ENCODE results near the gene MOCS1. TPM values are rescaled to one million over a fixed set of nuclear protein-coding genes. Genes with fewer than 3 reads are reported as not detected.

The MOCS1 gene
- total and polyA plus RNA-seq, 9 of the 15 experiments (the other 6 are each of a cell fraction or from before 2014, with no cell fraction given) = 0.69 to 12.7 (median 8.7) TPM

DNA sequence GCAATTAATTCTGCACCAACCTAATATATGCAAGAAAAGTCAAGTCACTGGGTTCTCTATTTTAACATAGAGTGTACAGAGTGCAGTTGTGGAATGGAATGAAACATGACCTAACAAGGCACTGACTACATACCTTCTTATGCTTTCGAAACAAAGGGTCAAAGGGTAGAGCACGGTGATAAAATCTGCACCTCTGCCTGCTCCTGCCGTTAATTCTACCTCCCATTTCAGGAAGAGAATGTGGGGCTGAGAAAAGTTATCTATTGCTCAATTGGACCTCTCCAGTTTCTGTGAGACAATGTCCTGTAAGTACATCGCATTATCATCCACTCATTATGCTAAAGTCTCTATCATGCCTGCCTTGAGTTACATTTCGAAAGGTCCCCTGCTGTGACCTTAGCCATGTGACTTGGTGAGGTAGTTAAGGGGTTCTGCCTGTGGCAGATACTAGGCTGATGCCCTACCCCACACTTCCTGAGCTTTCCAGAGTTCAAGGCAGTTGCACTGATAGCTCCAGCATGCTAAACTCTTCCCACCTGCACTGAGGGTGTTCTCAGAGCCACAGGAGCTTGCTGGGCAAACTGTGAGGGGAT, 14.0 kb upstream of the MOCS1 start:
- H3K79me2 ChIP-seq (ENCODE audit: control insufficient read depth, insufficient read depth, low read length) = no peaks in the 10 kb centered on the region
- no peak overlapping the region for H3K4me3 ChIP-seq
- peaks cover 0 to 13% of the 10 kb centered on the region in 2 experiments; a peak in 4 of 5 replicates for H3K4me1 ChIP-seq (replicated peaks in 1 of 2; ENCODE audit: control insufficient read depth in 2 of 2, insufficient read depth in 2 of 2, low read length in 2 of 2)
- H3K36me3 ChIP-seq (ENCODE audit: control insufficient read depth, insufficient read depth, low read length) = no peaks in the 10 kb centered on the region
- H2AFZ ChIP-seq (ENCODE audit: low read depth, low read length) = no peak overlapping the region
- no peaks in the 10 kb centered on the region for H4K20me1 ChIP-seq (replicated peaks; ENCODE audit: control insufficient read depth, insufficient read depth, low read length)
- no peak for FAIRE-seq
- no peaks in the 10 kb centered on the region for H3K9me1 ChIP-seq (ENCODE audit: control insufficient read depth, insufficient read depth, low read length)
- in situ Hi-C loops (cut with MboI) (no loop called here), intact Hi-C loops (cut with micrococcal nuclease) (no loop called here)
- 3% methylated on average over 5 of the region's 5 CpGs for WGBS (ENCODE audit: insufficient coverage, low coverage, missing lambda C conversion rate)
- H3K4me2 ChIP-seq (ENCODE audit: insufficient read depth, low read length) = 0 out of 2 replicates have a peak overlapping the region, but pooled peaks have one; percentile 7
- ATAC-seq = peak; percentile 33
- H3K9me3 ChIP-seq (replicated peaks; ENCODE audit: control insufficient read depth, insufficient read depth, low read depth, low read length) = no peaks in the 10 kb centered on the region
- H3K27ac ChIP-seq (ENCODE audit: extremely low read depth, low read depth, low read length) = no peak overlapping the region
- CTCF ChIA-PET (ENCODE audit: low intra/inter-chr PET ratio) = no interaction called here
- peak in 1 of 4 experiments; percentile 69 for DNase-seq (ENCODE audit: extremely low read depth in 1 of 4, low spot score in 3 of 4)
- BruUV-seq (replicated peaks) = no TSS peak
- H3K27me3 ChIP-seq (ENCODE audit: control insufficient read depth in 2 of 2, insufficient read depth in 2 of 2, low read length in 2 of 2) = no peaks in the 10 kb centered on the region; a peak in 1 of 5 replicates
- no peak overlapping the region for H3K9ac ChIP-seq (ENCODE audit: insufficient read depth in 1 of 2, low read depth in 2 of 2, low read length in 2 of 2)
- POLR2A ChIA-PET = no interaction called here
- TF ChIP-seq TCF3 (CRISPR knock-in tag; IDR thresholded peaks at IDR 0.05) (peak; percentile 74), ARID1B (IDR thresholded peaks at IDR 0.05) (peak; percentile 20; the same call in 1 of the 2 replicates), ZNF431 (CRISPR knock-in tag; IDR thresholded peaks at IDR 0.05) (no peak), ZNF507 (tag; conservative IDR thresholded peaks at IDR 0.05) (no peak), SMAD4 (CRISPR knock-in tag; conservative IDR thresholded peaks at IDR 0.05) (peak; percentile 47), POLR2B (IDR thresholded peaks at IDR 0.05; ENCODE audit: low read depth, partially characterized antibody) (no peak), ETV1 (tag; conservative IDR thresholded peaks at IDR 0.05; ENCODE audit: low read depth) (0 out of 2 replicates have a peak, but pooled peaks have one; percentile 9), NFATC3 (IDR thresholded peaks at IDR 0.05) (no peak), CEBPB (tag; IDR thresholded peaks at IDR 0.05) (peak; percentile 97), NCOR1 (IDR thresholded peaks at IDR 0.05) (peak; percentile 55; the same call in 1 of the 2 replicates)
- TF ChIP-seq, protein P1, sequence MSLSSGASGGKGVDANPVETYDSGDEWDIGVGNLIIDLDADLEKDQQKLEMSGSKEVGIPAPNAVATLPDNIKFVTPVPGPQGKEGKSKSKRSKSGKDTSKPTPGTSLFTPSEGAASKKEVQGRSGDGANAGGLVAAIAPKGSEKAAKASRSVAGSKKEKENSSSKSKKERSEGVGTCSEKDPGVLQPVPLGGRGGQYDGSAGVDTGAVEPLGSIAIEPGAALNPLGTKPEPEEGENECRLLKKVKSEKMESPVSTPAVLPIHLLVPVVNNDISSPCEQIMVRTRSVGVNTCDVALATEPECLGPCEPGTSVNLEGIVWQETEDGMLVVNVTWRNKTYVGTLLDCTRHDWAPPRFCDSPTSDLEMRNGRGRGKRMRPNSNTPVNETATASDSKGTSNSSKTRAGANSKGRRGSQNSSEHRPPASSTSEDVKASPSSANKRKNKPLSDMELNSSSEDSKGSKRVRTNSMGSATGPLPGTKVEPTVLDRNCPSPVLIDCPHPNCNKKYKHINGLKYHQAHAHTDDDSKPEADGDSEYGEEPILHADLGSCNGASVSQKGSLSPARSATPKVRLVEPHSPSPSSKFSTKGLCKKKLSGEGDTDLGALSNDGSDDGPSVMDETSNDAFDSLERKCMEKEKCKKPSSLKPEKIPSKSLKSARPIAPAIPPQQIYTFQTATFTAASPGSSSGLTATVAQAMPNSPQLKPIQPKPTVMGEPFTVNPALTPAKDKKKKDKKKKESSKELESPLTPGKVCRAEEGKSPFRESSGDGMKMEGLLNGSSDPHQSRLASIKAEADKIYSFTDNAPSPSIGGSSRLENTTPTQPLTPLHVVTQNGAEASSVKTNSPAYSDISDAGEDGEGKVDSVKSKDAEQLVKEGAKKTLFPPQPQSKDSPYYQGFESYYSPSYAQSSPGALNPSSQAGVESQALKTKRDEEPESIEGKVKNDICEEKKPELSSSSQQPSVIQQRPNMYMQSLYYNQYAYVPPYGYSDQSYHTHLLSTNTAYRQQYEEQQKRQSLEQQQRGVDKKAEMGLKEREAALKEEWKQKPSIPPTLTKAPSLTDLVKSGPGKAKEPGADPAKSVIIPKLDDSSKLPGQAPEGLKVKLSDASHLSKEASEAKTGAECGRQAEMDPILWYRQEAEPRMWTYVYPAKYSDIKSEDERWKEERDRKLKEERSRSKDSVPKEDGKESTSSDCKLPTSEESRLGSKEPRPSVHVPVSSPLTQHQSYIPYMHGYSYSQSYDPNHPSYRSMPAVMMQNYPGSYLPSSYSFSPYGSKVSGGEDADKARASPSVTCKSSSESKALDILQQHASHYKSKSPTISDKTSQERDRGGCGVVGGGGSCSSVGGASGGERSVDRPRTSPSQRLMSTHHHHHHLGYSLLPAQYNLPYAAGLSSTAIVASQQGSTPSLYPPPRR (CRISPR knock-in tag; IDR thresholded peaks at IDR 0.05; ENCODE audit: borderline replicate concordance) = no peak
- TF ChIP-seq, protein P2, sequence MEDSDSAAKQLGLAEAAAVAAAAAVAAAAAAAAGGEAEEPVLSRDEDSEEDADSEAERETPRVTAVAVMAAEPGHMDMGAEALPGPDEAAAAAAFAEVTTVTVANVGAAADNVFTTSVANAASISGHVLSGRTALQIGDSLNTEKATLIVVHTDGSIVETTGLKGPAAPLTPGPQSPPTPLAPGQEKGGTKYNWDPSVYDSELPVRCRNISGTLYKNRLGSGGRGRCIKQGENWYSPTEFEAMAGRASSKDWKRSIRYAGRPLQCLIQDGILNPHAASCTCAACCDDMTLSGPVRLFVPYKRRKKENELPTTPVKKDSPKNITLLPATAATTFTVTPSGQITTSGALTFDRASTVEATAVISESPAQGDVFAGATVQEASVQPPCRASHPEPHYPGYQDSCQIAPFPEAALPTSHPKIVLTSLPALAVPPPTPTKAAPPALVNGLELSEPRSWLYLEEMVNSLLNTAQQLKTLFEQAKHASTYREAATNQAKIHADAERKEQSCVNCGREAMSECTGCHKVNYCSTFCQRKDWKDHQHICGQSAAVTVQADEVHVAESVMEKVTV (CRISPR knock-in tag; IDR thresholded peaks at IDR 0.05) = no peak
- TF ChIP-seq, protein P3, sequence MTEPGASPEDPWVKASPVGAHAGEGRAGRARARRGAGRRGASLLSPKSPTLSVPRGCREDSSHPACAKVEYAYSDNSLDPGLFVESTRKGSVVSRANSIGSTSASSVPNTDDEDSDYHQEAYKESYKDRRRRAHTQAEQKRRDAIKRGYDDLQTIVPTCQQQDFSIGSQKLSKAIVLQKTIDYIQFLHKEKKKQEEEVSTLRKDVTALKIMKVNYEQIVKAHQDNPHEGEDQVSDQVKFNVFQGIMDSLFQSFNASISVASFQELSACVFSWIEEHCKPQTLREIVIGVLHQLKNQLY (CRISPR knock-in tag; conservative IDR thresholded peaks at IDR 0.05) = no peak
- TF ChIP-seq, protein P4, sequence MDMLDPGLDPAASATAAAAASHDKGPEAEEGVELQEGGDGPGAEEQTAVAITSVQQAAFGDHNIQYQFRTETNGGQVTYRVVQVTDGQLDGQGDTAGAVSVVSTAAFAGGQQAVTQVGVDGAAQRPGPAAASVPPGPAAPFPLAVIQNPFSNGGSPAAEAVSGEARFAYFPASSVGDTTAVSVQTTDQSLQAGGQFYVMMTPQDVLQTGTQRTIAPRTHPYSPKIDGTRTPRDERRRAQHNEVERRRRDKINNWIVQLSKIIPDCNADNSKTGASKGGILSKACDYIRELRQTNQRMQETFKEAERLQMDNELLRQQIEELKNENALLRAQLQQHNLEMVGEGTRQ (CRISPR knock-in tag; IDR thresholded peaks at IDR 0.05) = peak; percentile 36
